Epithelial cell of umbilical artery (primary cell): ENCODE data around the gene CHRNG. TPM values are rescaled to one million over a fixed set of nuclear protein-coding genes. Genes with fewer than 3 reads are reported as not detected.

Experiments
- total RNA-seq: library from RNA; depleted of rRNA; stranded (reverse); fragments of >200 nt; gene quantifications from 2 replicates; pipeline ENCODE4 v1.2.3, GENCODE V29; 2014

The CHRNG gene, protein sequence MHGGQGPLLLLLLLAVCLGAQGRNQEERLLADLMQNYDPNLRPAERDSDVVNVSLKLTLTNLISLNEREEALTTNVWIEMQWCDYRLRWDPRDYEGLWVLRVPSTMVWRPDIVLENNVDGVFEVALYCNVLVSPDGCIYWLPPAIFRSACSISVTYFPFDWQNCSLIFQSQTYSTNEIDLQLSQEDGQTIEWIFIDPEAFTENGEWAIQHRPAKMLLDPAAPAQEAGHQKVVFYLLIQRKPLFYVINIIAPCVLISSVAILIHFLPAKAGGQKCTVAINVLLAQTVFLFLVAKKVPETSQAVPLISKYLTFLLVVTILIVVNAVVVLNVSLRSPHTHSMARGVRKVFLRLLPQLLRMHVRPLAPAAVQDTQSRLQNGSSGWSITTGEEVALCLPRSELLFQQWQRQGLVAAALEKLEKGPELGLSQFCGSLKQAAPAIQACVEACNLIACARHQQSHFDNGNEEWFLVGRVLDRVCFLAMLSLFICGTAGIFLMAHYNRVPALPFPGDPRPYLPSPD
- total RNA-seq, result not detected in 2 replicates

DNA sequence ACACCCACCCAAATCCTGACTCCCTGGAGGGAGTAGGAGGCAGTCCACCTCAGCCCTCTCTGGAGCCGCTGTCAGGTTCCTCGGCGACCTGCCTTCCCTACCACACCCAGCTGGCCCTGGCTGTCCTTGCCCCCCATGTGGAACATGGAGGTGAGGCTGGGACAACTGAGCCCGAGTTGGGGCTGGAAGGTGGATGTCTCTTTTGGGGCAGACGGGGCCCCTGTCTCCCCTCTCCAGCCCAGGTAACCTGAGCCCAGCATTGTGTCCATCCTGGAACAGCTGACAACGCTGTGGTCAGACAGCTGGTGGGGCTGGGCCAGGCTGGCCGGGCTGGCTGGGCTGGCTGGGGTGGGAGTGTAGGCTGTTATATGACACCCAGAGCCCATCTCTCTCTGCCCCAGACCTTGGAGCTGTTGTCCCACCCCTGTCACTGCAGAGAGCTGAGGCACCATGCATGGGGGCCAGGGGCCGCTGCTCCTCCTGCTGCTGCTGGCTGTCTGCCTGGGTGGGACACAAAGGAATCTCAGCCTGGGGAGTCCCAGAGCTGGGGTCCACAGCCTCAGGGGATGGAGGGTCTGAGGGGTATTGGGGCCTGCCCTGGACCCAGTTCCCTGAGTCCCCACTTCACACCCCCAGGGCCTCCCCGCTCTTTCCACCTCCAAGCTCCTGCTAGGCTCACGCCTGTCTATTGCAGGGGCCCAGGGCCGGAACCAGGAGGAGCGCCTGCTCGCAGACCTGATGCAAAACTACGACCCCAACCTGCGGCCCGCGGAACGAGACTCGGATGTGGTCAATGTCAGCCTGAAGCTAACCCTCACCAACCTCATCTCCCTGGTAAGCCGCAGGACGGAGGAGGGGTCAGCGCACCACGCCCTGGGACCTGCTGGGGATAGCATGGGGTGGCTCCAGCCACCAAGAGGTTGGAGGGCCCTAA, at the start of gene CHRNG:
CHRNG (plus strand) TSS at position 395 of the 934 bp plus-strand sequence; CDS start at position 451, 56 bp downstream.

DNA sequence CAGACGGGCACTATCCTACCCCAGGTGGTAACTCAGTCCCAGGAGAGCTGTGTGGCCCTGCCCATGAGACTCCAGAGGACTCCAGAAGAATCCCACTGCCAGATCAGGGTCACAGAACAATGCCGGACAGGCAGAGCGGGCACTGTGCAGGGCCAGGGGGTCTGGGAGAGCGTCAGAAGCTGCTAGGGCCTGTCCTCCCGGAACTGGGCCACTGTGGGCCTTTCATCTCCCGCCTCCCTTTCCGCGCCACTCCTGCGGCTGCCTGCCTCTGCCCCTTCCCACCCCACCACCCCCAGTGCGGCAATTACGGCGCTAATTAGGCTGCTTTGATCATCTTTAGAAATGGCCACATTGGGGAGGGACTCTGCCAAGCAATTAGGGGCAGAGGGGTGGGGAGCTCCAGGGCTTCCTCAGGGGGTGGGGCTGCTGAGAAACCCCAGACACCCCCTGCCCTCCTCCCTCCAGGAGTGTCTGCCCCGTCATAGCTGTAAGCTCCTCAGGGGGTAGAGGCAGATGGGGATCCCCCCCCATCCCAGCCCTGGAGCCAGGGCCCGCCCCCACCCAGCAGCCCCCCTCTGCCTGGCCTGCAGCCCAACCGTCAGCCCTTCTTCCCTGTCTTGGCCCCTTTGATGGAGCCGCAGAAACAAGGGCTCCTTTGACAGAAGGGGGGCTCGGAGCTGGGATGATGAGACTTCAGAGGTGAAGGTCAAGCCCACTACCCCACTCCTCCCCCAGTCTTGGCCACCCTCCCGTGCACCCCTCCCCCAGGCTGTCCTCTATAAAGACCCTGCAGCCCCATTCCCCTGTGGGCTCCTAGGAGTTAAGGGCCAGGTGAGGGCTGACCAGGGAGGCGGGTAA, 19.7 kb upstream of the CHRNG start, which contains the start of gene PRSS56:
PRSS56 (plus strand) TSS at position 808 of the 858 bp plus-strand sequence. CDS start 211 bp downstream, outside the sequence.

DNA sequence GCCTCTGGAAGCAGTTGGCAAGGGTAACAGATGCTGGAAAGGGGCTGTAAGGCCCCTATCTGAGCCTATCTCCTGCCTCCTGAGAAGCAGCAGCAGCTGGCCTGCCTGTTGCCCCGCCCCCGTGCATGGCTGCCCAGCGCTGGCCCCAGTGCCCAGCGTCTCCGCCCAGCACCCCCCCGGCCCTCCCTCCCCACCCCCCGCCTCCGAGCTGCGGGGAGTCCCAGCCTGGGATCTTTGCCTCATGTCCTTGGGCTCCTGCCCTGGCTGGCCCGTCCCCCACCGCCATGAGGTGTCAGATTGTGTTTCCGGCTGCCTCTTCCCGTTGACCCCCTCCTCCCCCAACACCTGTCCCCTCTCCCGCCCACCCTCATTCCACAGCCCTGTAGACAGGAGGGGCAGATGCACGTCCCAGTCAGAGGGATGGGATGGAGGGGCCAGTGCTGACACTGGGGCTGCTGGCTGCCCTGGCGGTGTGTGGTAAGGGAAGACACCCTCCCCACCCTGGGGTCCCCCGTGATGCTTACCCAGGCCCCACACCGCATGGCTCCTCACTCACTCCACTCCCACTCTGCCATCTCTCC, 13.6 kb upstream of the CHRNG start, which contains the start of gene CHRND:
CHRND (plus strand) TSS at position 370 of the 581 bp plus-strand sequence; CDS start at position 426, 56 bp downstream.

DNA sequence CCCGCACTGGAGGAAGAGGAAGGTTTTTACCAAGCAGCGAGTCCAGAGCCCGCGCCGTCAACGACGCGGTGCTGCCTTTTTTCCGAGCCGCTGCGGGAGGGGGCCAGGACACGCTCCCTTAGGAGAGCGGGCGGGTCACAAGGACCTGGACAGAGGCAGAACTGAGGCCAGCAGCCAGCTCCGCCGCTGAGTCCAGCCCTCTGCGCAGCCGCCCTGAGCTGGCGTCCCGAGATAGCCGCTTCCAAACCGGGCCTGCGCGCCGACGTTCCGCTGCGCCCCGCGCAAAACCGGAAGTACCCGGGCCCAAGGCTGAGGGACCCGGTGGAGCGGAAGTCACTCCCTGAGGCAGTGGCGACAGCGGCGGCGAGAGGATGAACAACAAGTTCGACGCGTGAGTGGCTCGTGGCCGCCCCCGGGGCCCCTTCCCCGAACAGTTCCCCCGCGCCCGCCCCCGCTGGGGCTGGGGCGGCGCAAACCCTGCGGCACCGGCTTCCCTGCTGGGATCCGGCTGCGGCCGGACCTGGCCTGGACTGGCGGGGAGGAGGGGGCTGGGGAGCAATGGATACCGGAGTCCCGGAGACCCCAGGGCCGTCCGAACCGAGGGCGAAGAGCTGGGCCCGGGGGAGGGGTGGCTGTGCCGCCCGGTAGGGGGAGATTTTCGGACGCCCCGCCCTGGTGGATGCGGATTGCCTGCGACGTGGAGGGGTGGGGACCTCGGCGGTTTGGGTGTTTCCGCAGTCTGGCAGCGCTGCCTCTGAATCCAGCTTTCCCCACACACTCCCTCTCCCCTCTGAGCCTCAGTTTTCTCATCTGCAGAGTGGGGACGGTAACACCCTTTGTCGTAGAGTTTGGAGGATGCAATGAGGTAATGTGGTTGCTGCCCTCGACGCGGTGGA, 11.1 kb downstream of the CHRNG start, which contains the start of the genes EIF4E2 and TIGD1:
EIF4E2 (plus strand) TSS at position 336 of the 896 bp plus-strand sequence; CDS start at position 372, 36 bp downstream.
TIGD1 (minus strand) TSS at position 204 of the 896 bp plus-strand sequence. CDS start 675 bp downstream, outside the sequence.

Other genes with a start within 250 kb of the CHRNG start
- gene ALPP, start 160.9 kb upstream of the CHRNG start, total RNA-seq, result not detected in 2 replicates
- not detected in 2 replicates for gene ALPG, start 132.8 kb upstream of the CHRNG start, total RNA-seq
- not detected in 2 replicates for gene ALPI, start 83.5 kb upstream of the CHRNG start, total RNA-seq
- gene ECEL1, start 51.9 kb upstream of the CHRNG start, total RNA-seq, result not detected in 2 replicates
- not detected in 2 replicates for gene PRSS56, start 19.3 kb upstream of the CHRNG start, total RNA-seq
- gene CHRND, start 13.5 kb upstream of the CHRNG start, total RNA-seq, result not detected in 2 replicates
- gene TIGD1, start 10.9 kb downstream of the CHRNG start, total RNA-seq, result 1.6 and 2.0 TPM in 2 replicates
- gene EIF4E2, start 11.0 kb downstream of the CHRNG start, total RNA-seq, result 144 and 162 TPM in 2 replicates
- gene EFHD1, start 93.9 kb downstream of the CHRNG start, total RNA-seq, result not detected in 2 replicates
- 36.1 and 54.9 TPM in 2 replicates for gene GIGYF2, start 157.6 kb downstream of the CHRNG start, total RNA-seq
- under 0.01 TPM in 1 of 2 replicates, not detected in the other for gene KCNJ13, start 236.9 kb downstream of the CHRNG start, total RNA-seq